ENCODE results near the gene RALGAPA1.

RALGAPA1 gene

DNA sequence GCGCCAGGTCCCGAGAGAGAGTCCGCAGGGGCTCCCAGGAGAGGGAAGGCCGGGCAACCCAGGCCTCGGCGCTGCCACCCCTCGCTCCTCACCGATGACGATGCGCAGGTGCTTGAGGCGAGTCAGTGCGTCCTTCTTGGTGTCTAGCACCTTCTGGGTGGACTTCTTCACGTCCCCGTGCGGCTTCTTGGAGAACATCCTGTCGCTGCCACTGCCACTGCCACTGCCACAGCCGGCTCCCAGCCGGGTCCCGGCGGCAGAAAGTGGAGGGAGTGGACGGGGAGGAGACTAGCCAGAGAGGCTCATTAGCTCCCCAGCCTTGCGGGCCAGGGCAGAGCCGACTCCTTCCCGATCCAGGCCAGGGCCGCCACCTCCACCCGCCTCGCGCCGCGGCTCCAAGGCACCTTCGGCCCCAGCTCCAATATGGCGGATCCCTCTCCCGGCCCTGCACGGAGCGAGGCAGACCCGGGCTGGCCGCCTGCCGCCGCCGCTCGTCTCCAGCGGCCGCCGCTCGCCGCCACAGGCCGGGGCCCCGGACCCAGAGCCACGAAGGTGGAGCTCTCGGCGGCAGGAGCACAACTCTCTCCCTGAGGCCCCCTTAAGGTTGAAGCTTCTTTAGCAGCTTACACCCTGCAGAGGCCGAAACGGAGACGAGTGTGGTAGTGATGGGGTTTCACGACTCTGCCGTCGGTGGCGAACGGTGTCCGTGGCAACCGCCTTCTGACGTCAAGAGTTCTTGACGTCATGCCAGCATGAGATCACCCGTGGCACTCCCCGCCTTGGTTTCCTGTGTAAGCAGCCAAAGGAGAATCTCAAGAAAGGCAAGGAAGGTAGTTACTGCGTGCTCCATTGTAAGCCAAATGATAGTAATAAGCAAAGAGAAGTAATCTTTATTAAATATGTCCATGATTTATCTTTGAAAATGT, at the start of gene RALGAPA1:
TSS of gene RALGAPA1 (minus strand) at position 658 of the 926 bp plus-strand sequence. CDS start at position 198, 460 bp downstream.
- ChIA-PET POLR2A (interaction anchor here (1.0 to 1.1 kb wide), 2 partner anchors 10 to 17 kb away, joined by 3 to 4 read pairs; partner anchors contain the start of gene BRMS1L), CTCF (interaction anchor here (0.8 to 2.4 kb wide), 5 partner anchors 9 to 370 kb away, joined by 3 to 10 read pairs (median 8); partner anchors contain the start of gene BRMS1L)
- peak; percentile 89 for DNase-seq (ENCODE audit: extremely low spot score)
- TF ChIP-seq, protein P1, sequence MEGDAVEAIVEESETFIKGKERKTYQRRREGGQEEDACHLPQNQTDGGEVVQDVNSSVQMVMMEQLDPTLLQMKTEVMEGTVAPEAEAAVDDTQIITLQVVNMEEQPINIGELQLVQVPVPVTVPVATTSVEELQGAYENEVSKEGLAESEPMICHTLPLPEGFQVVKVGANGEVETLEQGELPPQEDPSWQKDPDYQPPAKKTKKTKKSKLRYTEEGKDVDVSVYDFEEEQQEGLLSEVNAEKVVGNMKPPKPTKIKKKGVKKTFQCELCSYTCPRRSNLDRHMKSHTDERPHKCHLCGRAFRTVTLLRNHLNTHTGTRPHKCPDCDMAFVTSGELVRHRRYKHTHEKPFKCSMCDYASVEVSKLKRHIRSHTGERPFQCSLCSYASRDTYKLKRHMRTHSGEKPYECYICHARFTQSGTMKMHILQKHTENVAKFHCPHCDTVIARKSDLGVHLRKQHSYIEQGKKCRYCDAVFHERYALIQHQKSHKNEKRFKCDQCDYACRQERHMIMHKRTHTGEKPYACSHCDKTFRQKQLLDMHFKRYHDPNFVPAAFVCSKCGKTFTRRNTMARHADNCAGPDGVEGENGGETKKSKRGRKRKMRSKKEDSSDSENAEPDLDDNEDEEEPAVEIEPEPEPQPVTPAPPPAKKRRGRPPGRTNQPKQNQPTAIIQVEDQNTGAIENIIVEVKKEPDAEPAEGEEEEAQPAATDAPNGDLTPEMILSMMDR (IDR thresholded peaks at IDR 0.05; ENCODE audit: control extremely low read depth, extremely low read depth, low read depth, missing control alignments) = peak; percentile 43

DNA sequence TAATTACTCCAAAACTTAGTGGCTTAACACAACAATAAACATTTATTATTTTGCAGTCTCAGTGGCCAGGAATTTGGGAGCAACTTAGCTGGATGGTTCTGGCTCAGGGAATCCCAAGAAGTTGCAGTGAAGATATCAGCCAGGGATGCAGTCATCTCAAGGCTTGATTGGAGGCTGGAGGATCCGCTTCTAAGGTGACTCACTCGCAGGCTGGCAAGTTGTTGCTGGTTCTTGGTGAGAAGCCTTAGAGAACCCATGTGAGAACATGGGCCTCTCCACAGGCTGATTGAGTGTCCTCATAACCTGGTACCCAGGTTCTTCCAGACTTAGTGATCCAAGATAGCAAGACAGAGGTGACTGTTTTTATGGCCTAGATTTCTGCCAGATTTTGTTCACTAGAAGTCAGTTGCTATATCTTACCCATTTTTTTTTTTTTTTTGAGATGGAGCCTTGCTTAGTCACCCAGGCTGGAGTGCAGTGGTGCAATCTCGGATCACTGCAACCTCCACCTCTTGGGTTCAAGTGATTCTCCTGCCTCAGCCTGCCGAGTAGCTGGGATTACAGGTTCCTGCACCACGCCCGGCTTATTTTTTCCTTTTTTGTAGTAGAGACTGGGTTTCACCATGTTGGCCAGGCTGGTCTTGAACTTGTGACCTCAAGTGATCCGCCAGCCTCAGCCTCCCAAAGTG, 49.6 kb upstream of the RALGAPA1 start:
- CTCF ChIA-PET = no interaction called here
- POLR2A ChIA-PET = no interaction called here
- TF ChIP-seq, protein P1 (IDR thresholded peaks at IDR 0.05; ENCODE audit: control extremely low read depth, extremely low read depth, low read depth, missing control alignments) = no peak
- DNase-seq (ENCODE audit: extremely low spot score) = no peak

DNA sequence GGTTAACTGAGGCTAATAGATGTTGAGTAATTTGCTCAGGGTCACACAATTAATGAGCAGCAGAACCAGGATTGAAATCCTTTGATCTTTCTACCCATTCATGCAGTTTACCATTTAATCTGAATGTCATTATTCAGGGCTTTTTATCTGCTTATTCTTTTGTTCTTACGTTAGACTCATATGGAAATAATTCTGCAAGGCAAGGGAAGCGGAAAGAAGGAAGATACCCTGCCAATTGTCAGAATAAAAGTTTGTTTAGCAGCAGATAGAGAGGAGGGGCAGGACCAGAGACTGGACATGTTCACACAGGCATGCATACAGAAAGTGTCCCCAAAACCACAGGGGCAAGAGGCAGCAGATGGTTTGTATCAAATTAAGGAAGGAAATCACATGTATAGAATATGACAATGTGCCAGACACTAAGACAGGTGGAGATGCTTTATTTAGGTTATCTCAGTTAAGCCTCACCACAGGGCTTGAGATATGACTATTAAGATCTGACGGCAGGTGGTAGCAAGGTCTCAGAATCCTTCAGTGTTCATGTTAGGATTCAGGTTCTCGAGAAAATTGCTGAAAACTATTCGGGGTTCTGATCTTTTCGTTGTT, 46.9 kb upstream of the RALGAPA1 start:
- POLR2A ChIA-PET = no interaction called here
- TF ChIP-seq, protein P1 (IDR thresholded peaks at IDR 0.05; ENCODE audit: control extremely low read depth, extremely low read depth, low read depth, missing control alignments) = peak; percentile 15
- DNase-seq (ENCODE audit: extremely low spot score) = peak; percentile 42
- CTCF ChIA-PET = no interaction called here

DNA sequence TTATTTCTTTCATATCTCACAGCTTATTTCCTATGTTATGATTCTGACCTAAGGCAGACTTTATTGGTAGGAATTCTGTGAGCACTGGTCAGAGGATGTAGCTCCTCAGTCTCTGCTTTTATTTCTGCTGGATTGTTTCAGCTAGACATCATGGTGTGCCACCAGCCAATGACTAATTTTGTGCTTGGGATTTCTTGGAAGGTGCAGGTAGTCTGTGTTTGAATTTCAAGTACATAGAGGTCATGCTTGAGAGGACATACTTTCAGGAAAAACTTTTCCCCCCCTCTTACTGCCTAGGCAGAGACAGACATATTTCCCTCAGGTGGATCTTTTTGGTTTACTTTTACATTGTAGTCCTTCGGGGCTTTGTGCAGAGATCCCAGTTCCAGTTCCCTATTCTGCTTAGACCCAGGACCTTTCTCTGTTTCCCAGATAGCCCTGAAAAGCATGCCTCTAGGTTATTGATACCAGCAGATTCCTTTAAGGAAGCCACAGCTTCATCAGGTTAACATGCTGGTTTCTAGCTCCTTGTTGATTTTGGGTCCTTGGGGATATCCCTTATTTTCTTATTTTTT, 45.7 kb upstream of the RALGAPA1 start:
- DNase-seq (ENCODE audit: extremely low spot score) = no peak
- TF ChIP-seq, protein P1 (IDR thresholded peaks at IDR 0.05; ENCODE audit: control extremely low read depth, extremely low read depth, low read depth, missing control alignments) = no peak
- POLR2A ChIA-PET = no interaction called here
- CTCF ChIA-PET = interaction anchor here (0.7 to 1.8 kb wide), 4 partner anchors 9 to 37 kb away, joined by 3 to 7 read pairs (median 4); partner anchors contain the start of gene BRMS1L

DNA sequence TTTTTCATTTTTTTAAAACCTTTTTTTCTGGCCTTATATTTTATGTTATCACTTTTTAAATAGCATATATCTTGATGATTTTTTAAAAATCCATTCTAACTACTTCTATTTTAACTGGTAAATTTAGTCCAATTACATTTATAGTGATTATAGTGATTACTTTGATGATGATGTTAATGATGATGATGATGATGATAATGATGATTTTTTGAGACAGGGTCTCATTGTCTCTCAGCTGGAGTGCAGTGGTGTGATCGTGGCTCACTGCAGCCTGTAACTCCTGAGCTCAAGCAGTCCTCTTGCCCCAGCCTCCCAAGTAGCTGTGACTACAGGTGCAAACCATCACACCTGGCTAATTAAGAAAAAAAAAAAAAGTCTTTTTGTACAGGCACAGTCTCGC, 44.1 kb upstream of the RALGAPA1 start:
- ChIA-PET POLR2A (no interaction called here), CTCF (no interaction called here)
- no peak for DNase-seq (ENCODE audit: extremely low spot score)
- TF ChIP-seq, protein P1 (IDR thresholded peaks at IDR 0.05; ENCODE audit: control extremely low read depth, extremely low read depth, low read depth, missing control alignments) = no peak

DNA sequence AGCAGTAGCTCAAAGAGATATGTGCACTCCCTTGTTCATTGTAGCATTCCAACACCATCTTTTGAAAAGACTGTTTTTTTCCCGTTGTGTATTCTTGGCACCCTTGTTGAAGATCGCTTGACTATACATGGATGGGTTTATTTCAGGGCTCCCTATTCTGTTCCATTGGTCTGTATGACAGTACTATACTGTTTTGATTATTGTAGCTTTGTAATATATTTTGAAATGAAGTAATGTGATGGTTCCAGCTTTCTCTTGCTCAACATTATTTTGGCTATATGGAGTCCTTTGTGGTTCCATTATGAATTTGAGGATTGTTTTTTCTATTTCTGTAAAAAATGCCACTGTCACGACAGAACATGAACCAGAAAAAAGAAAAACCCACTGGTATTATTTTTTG, 42.7 kb upstream of the RALGAPA1 start:
- DNase-seq (ENCODE audit: extremely low spot score) = no peak
- POLR2A ChIA-PET = no interaction called here
- CTCF ChIA-PET = interaction anchor here (1.3 kb wide), 1 partner anchor 9 kb away, joined by 4 read pairs; no protein-coding TSS in a partner anchor
- TF ChIP-seq, protein P1 (IDR thresholded peaks at IDR 0.05; ENCODE audit: control extremely low read depth, extremely low read depth, low read depth, missing control alignments) = no peak
